Panc1 (cell line): ENCODE data around the gene ARRB2. TPM values are rescaled to one million over a fixed set of nuclear protein-coding genes. Genes with fewer than 3 reads are reported as not detected.
"Not testable (repeated sequence)": the region's sequence is repeated elsewhere in the genome, so short reads cannot be mapped to it uniquely, and the experiment has no call there.

Experiments
- ATAC-seq: fragments of 200-7000 bp; cut with Tn5 transposase; 2 replicates; pipeline ENCODE4 v1.9.1; 2020; ENCODE audit warnings: mild to moderate bottlenecking, moderate library complexity
- BruUV-seq: library from RNA; stranded (reverse); fragments of 400-500 nt; replicated peaks from 2 replicates; lab custom pipeline; 2021; lab: Mats Ljungman, UMichigan
- CTCF ChIA-PET: fragments of 300-600 bp; sonication (Branson Sonifier 250); formaldehyde crosslinking; loops from one replicate; lab custom pipeline; 2022; ENCODE audit warnings: antibody characterized with exemption; lab: Charles Lee
- POLR2A ChIA-PET: fragments of 300-600 bp; sonication (Branson Sonifier 250); formaldehyde crosslinking; loops from one replicate; lab custom pipeline; 2022; ENCODE audit warnings: antibody characterized with exemption; lab: Charles Lee
- DNase-seq: peaks from one replicate; pipeline ENCODE4 v3.0.0-alpha.2; 2010; ENCODE audit warnings: low read depth, low spot score
- H3K27ac ChIP-seq: 2 replicates; pipeline ENCODE4 v1.5.1; 2011; ENCODE audit warnings: mild to moderate bottlenecking, low read length, inconsistent platforms
- H3K27me3 ChIP-seq: fragments of 200-500 bp; sonication (Bioruptor generic); 2 replicates; pipeline ENCODE4 v1.6.0; 2014; ENCODE audit warnings: low read length, inconsistent platforms; ENCODE audit not compliant: control insufficient read depth, insufficient read depth
- H3K36me3 ChIP-seq: fragments of 200-500 bp; sonication (Bioruptor generic); 2 replicates; pipeline ENCODE4 v1.5.1; 2014; ENCODE audit warnings: inconsistent platforms, mild to moderate bottlenecking, low read length, moderate library complexity; ENCODE audit not compliant: control insufficient read depth, insufficient read depth
- H3K4me1 ChIP-seq: 2 replicates; pipeline ENCODE4 v1.5.1; 2011; ENCODE audit warnings: inconsistent platforms, mild to moderate bottlenecking, low read length, moderate library complexity; ENCODE audit not compliant: control insufficient read depth, insufficient read depth
- H3K4me3 ChIP-seq, 2 experiments: 2 replicates each; pipeline ENCODE4 v1.5.1; 2011 to 2012; ENCODE audit warnings: low read depth in 2 of 2, low read length in 2 of 2, mild to moderate bottlenecking in 2 of 2, inconsistent platforms in 1 of 2, moderate library complexity in 1 of 2
- H3K9me3 ChIP-seq: fragments of 200-500 bp; sonication (Bioruptor generic); 2 replicates; pipeline ENCODE4 v1.5.1; 2014; ENCODE audit warnings: low read depth, mild to moderate bottlenecking, inconsistent platforms, low read length, moderate library complexity; ENCODE audit not compliant: control insufficient read depth, insufficient read depth
- CTCF ChIP-seq: fragments of 450-650 bp; IDR thresholded peaks from 2 replicates; pipeline ENCODE4 v1.5.1; 2017; ENCODE audit warnings: mild to moderate bottlenecking
- POLR2AphosphoS5 ChIP-seq: IDR thresholded peaks from 2 replicates; pipeline ENCODE4 v1.6.1; 2012; ENCODE audit warnings: mild to moderate bottlenecking, low read depth, low read length, moderate library complexity
- REST ChIP-seq, 2 experiments: IDR thresholded peaks; 2 replicates each; pipeline ENCODE4 v1.6.1; 2011 to 2012; ENCODE audit warnings: low read depth in 2 of 2, control low read depth in 1 of 2, low read length in 1 of 2, mild to moderate bottlenecking in 1 of 2, moderate library complexity in 1 of 2; ENCODE audit not compliant: insufficient read depth in 1 of 2
- SIN3A ChIP-seq: IDR thresholded peaks from 2 replicates; pipeline ENCODE4 v1.6.1; 2012; ENCODE audit warnings: low read depth, mild to moderate bottlenecking, low read length, moderate library complexity, borderline replicate concordance; ENCODE audit not compliant: insufficient read depth
- TCF7L2 ChIP-seq: IDR thresholded peaks from 2 replicates; pipeline ENCODE4 v1.6.1; 2011; ENCODE audit warnings: mild to moderate bottlenecking, low read depth, low read length, inconsistent platforms
- in situ Hi-C: cut with HindIII; loops from 2 replicates; pipeline ENCODE4 v1.10.0; 2016; ENCODE audit warnings: low sequenced_read_pairs, low pct_unique_long_range_greater_than_20kb
- intact Hi-C: fragments of 100-400 bp; cut with micrococcal nuclease; formaldehyde crosslinking; loops from one replicate; pipeline ENCODE4 v1.10.0; 2022; ENCODE audit not compliant: unreplicated experiment
- total RNA-seq: library from RNA; stranded (reverse); gene quantifications from one replicate; pipeline ENCODE4 v1.2.1, GENCODE V29; 2021; ENCODE audit not compliant: unreplicated experiment

Gene ARRB2
- total RNA-seq, 1 experiment from 2014 or later, result 39.2 TPM

GRCh38 chr17:4693416-4693815 lies 17.0 kb upstream of the ARRB2 start:
- ChIA-PET POLR2A (no interaction called here), CTCF (no interaction called here)
- Histone ChIP-seq H3K9me3 (no peaks in the 10 kb centered on the region), H3K27me3 (no peaks in the 10 kb centered on the region), H3K4me3 (no peak overlapping the region), H3K27ac (no peak overlapping the region), H3K4me1 (no peaks in the 10 kb centered on the region), H3K36me3 (no peaks in the 10 kb centered on the region)
- BruUV-seq, result no TSS peak
- ATAC-seq (no peak), DNase-seq (no peak)
- TF ChIP-seq CTCF, result no peak
- intact Hi-C loops, result no loop called here
- in situ Hi-C loops, result no loop called here

- ATAC-seq (no peak), DNase-seq (no peak)
- ChIA-PET POLR2A (no interaction called here), CTCF (no interaction called here)
- Histone ChIP-seq H3K27ac (no peak overlapping the region), H3K9me3 (no peaks in the 10 kb centered on the region), H3K36me3 (no peaks in the 10 kb centered on the region), H3K4me3 (no peak overlapping the region), H3K4me1 (peaks cover 1% of the 10 kb centered on the region; the same call in 1 of the 2 replicates), H3K27me3 (no peaks in the 10 kb centered on the region)
- in situ Hi-C loops (no loop called here), intact Hi-C loops (no loop called here)
- TF ChIP-seq SIN3A, result no peak
- TF ChIP-seq TCF7L2, result no peak
- no peak for TF ChIP-seq CTCF
- no peak for TF ChIP-seq REST (IDR thresholded peaks at IDR 0.05; ENCODE audit: insufficient read depth in 1 of 2, low read depth in 2 of 2, low read length in 1 of 2)
- TF ChIP-seq POLR2AphosphoS5, result no peak
- BruUV-seq, result no TSS peak
Observed at GRCh38 chr17:4696437-4696805, 14.0 kb upstream of the ARRB2 start.

GRCh38 chr17:4699401-4700056 lies 10.9 kb upstream of the ARRB2 start:
- H3K36me3 ChIP-seq, CTCF ChIA-PET, BruUV-seq, POLR2A ChIA-PET, ATAC-seq, in situ Hi-C loops, H3K4me1 ChIP-seq, H3K4me3 ChIP-seq, intact Hi-C loops, H3K27ac ChIP-seq, DNase-seq, H3K9me3 ChIP-seq, H3K27me3 ChIP-seq: not testable (repeated sequence)
